ENCODE data around the gene DPP3.

The DPP3 gene

GRCh38 chr11:66484806-66485380 lies 4.7 kb downstream of the DPP3 start:
- no peak for DNase-seq

DNA sequence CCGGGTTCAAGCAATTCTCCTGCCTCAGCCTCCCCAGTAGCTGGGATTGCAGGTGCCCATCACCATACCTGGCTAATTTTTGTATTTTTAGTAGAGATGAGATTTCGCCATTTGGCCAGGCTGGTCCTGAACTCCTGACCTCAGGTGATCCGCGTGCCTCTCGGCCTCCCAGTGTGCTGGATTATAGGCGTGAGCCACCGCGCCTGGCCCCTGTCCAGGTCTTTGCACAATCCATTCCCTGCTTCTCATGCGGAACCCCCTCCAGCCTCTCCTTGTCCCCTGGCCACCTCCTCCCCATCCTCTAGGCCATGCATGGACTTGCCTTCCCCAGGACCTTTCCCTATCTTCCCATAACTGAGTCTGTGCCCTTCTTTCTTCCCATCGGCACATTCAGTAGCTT lies 8.7 kb downstream of the DPP3 start:
- DNase-seq: no peak

- DNase-seq: peak; percentile 87
Measured at GRCh38 chr11:66489636-66490035, 9.4 kb downstream of the DPP3 start.

DNA sequence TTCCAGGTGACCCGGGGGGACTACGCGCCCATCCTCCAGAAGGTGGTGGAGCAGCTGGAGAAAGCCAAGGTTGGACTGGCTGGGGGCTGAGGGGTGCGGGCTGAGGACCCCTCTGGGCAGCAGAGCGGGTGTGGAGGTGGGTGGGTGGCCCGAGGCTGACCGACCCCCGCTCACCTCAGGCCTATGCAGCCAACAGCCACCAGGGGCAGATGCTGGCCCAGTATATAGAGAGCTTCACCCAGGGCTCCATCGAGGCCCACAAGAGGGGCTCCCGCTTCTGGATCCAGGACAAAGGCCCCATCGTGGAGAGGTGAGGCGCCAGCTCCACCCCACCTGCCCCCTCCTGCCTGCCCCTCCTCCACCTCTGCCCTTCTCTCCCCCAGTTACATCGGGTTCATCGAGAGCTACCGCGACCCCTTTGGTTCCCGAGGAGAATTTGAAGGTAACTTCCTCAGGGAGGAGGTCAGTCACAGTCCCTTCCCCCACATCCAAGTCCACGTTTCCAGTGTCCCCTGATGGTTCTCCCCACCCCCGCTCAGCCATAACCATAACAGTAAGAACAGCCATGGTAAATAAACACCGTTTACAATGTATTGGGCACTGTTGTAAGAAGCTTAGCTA lies 11.2 kb downstream of the DPP3 start:
- no peak for DNase-seq

GRCh38 chr11:66492161-66492865 lies 12.1 kb downstream of the DPP3 start:
- no peak for DNase-seq

- DNase-seq: no peak
Measured at GRCh38 chr11:66493130-66493529, 12.9 kb downstream of the DPP3 start.

DNA sequence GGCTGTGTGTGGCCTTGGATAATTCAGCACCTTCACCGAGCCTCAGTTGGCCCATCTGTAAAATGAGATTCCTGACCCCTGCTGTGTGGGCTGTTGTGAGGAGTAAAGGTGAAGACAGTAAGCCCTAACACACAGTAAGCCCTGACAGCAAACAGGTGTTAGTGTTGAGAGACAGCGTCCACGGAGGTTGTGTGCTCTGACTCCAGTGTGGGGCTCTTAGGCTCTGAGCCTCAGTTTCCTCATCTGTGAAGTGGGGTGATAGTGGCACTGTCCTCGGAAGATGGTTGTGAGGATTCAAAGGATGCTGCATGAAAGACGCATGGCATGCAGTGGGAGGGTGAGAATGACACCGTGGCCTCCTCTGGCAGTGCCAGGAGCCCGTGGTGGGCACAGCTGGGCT lies 14.2 kb downstream of the DPP3 start:
- no peak for DNase-seq

DNA sequence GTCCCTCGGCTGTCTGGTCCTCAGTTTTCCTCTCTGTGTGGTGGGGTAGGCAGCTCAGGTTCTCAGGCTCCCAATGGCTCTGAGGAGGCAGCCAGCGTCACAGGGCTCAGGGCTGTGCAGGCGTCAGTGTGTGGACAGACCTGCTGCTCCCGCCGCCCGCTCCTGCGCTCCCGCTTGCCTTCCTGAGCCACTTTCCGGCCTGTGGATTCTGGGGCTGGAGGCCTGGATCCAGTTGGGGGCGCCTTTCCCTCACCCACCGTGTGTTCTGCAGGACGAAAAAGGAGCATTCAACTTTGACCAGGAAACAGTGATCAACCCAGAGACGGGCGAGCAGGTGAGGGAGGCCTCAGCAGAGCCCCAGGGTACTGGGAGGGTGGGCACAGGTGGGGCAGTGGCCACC lies 14.7 kb downstream of the DPP3 start:
- DNase-seq: no peak

DNA sequence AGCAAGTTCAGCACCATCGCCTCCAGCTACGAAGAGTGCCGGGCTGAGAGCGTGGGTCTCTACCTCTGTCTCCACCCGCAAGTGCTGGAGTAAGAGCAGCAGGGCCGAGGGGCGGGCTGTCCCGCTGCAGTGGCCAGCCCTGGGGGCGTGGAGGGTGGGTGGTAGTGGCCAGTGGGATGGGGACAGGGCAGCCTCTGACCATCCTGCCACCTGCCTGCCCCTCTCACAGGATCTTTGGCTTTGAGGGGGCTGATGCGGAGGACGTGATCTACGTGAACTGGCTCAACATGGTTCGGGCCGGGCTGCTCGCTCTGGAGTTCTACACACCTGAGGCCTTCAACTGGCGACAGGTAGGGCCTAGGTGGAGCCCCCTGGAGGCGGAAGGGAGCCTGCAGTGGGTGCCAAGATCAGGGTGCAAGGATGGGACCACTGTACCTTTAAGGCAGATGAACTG lies 15.2 kb downstream of the DPP3 start:
- DNase-seq: no peak

DNA sequence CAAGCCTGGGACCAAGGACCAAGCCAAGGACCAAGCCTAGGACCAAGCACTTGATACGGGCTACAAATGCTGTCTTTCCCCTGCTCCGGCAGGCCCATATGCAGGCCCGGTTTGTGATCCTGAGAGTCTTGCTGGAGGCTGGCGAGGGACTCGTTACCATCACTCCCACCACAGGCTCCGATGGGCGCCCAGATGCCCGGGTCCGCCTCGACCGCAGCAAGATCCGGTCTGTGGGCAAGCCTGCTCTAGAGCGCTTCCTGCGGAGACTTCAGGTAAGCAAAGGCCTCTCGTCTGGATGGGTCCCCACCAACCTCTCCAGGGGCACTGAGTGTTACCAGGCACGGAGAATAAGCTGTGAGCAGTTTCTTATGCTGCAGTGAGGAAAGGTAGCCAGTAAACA lies 17.0 kb downstream of the DPP3 start:
- DNase-seq: no peak

- no peak for DNase-seq
Measured at GRCh38 chr11:66498506-66498905, 18.3 kb downstream of the DPP3 start.

- DNase-seq: no peak
Measured at GRCh38 chr11:66505276-66505816, 25.1 kb downstream of the DPP3 start.

- DNase-seq: no peak
Measured at GRCh38 chr11:66509131-66509561, 28.9 kb downstream of the DPP3 start.

- peak; percentile 77 for DNase-seq
Measured at GRCh38 chr11:66510271-66510989, 30.2 kb downstream of the DPP3 start, which contains the start of gene BBS1. TSS of gene BBS1 (plus strand) at chr11:66510635. CDS start at chr11:66510660, 25 bp downstream.

DNA sequence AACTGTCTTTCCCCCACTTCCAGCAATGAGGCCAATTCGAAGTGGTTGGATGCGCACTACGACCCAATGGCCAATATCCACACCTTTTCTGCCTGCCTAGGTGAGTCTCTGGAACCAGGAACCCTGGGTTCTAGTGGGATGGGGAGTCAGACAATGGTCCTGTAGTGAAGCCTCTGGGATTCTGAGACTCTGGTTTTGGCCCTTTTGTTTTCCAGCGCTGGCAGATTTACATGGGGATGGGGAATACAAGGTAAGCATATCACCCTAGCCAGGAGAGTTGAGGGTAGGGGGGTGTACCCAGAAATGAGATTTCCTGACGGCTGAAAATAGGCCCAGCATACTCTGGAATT lies 30.7 kb downstream of the DPP3 start:
- no peak for DNase-seq

GRCh38 chr11:66523611-66524010 lies 43.4 kb downstream of the DPP3 start:
- DNase-seq: no peak

DNA sequence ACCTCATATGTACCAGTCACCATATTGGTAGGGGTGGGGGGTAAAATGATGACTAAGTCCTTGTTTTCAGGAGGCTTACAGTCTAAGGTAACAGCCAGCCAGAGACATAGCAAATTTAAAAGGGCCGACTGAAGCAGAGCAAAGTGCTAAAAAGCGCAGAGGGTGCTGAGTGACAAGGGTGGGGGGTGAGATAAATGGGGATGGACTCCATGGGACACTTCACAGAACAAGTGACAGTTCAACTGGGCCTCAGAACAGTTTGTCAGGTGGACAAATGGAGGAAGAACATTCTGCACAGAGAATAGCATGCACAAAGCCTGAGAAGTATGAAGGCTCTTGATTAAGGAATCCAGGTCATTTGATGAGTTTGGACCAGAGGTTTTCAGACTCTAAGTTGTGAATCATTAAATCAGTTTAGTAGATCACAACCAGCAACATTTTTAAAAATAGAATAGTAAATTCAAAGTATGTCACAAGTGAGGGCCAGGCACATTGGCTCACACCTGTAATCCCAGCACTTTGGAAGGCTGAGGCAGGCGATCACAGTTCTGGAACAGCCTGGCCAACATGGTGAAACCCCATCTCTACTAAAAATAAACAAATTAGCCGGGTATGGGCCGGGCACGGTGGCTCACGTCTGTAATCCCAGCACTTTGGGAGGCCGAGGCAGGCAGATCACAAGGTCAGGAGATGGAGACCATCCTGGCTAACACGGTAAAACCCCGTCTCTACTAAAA lies 44.2 kb downstream of the DPP3 start:
- DNase-seq: no peak

DNA sequence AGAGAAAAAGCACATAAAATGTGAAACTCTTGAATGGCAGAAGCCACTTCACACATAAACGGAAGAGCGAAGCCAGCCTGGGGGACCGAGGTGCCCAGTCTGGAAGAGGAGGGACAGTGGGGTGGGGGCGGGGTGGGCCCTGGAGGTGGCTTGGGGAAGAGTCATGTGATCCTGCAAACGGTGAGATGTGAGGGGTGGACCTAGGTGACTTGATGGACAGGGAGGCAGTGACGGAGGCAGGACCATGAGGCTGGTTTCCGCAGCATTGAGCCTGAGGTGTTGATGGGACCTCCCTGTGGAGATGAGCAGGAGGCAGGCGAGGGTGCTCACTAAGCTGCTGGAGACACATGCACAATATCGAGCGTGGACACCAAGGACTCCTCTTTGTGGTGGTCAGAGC lies 48.8 kb downstream of the DPP3 start:
- DNase-seq: no peak

DNA sequence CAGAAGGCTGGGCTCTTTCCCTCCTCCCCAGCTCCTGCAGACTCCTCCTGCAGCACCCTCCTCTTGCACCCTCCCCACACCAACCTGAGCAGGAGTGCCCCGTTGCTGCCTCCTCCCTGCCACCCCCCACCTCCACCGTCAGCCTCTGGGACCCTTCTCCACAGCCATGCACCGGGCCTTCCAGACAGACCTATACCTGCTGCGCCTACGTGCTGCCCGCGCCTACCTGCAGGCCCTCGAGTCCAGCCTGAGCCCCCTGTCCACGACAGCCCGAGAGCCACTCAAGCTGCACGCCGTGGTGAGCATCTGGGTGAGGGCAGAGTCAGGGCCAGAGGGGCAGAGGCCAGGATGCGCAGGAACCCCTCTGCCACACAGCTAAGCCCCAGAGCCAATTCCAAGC lies 49.4 kb downstream of the DPP3 start:
- DNase-seq: no peak

DNA sequence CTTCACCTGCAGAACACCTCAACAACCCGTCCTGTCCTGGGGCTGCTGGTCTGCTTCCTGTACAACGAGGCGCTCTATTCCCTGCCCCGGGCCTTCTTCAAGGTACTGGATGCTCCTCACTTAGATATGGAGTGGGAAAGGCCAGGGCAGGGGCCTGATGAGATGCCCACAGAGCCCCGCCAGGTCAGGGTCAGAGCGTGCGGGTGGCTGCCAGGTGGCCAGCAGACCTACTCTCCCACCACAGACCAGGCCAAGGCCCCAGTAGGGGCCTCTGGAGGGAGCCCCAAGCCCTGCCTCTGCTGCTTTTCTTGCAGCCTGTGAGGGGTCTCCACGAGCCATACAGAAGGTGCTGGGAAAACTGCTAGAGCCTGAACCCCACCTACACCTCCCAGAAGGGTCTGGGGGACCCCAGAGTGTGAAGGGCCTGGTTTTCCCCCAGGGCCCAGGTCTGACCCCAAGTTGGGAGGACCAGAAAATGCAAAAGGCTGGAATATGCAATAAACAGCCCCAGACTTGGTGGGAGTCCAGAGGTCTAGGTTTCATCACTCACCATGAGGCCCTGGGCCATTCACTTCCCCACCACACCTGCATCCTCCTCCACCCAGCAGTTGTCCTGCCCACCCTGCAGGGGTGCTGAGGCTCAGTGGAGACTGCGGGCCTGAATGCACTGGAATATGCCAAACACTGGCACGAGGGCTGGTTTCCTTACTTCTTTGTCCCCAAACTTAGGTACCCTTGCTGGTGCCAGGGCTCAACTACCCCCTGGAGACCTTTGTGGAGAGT lies 50.9 kb downstream of the DPP3 start:
- no peak for DNase-seq

- DNase-seq: no peak
Measured at GRCh38 chr11:66531841-66532240, 51.6 kb downstream of the DPP3 start.

DNA sequence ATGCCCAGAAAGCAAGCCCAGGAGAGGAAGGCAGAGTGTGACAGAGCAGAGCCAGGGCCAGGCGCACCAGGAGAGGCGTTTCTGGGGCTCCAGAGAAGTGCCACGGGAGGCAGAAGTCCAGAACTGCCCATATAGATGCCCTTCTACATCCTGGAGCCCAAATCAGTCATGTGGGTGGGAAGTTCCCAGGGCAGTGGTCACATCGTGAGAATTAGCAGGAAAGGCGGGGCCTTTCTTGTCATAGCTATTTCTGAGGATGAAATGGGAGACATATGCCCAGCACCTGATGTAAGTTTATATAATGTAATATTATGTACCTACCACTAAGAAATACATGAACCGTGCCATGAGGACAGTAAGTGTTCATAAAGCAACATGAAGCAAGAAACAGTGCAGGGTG lies 52.5 kb downstream of the DPP3 start:
- DNase-seq: no peak
